ENCODE data around the gene PHF23. TPM values are rescaled to one million over a fixed set of nuclear protein-coding genes. Genes with fewer than 3 reads are reported as not detected.

PHF23 gene
- total and polyA plus RNA-seq, 2 of the 4 experiments (the other 2 are of a cell fraction), result 44.8 to 58.5 TPM

- H3K27ac ChIP-seq (ENCODE audit: insufficient read depth, low read length), result peak overlapping the region; percentile 73
- peak overlapping the region; percentile 86 for H3K23ac ChIP-seq (ENCODE audit: low read depth, low read length)
- no peak overlapping the region for H3K18ac ChIP-seq (ENCODE audit: low read depth, low read length)
- no TSS peak for BruUV-seq (replicated peaks)
- peak overlapping the region; percentile 83 for H3K56ac ChIP-seq (ENCODE audit: extremely low read depth, insufficient read depth, low read length)
- H3K27me3 ChIP-seq (ENCODE audit: control insufficient read depth, insufficient read depth, low read length), result no peaks in the 10 kb centered on the region
- POLR2A ChIA-PET (ENCODE audit: unreplicated experiment), result interaction anchor here (1.4 to 1.5 kb wide), 2 partner anchors 14 to 22 kb away, joined by 3 to 4 read pairs; partner anchors contain the start of genes DVL2 and GABARAP
- peak overlapping the region; percentile 93 for H2AK9ac ChIP-seq (replicated peaks; ENCODE audit: low read depth, low read length, poor library complexity)
- intact Hi-C loops (cut with micrococcal nuclease), result loop anchor here (2.0 kb wide), 1 partner anchor 14 kb away; the partner anchor contains the start of gene DVL2
- dilution Hi-C loops (cut with HindIII; ENCODE audit: low sequenced_read_pairs, unreplicated experiment), result no loop called here
- peak overlapping the region; percentile 83 for H2BK5ac ChIP-seq (ENCODE audit: low read depth, low read length, poor library complexity, severe bottlenecking)
- WGBS, 2 experiments (ENCODE audit: extremely low coverage in 2 of 2, insufficient read length in 1 of 2), result 47% methylated on average over 4 of the region's 11 CpGs; no CpG with 5 or more reads in 1 of the 2 experiments
- peak overlapping the region; percentile 95 for H2AFZ ChIP-seq (replicated peaks; ENCODE audit: low read length, poor library complexity)
- no peak overlapping the region for H4K5ac ChIP-seq (ENCODE audit: low read depth, low read length)
- peaks cover 19% of the 10 kb centered on the region for H3K4me1 ChIP-seq (ENCODE audit: control insufficient read depth, insufficient read depth, low read length)
- peak overlapping the region in 1 of 2 experiments; percentile 53; a peak in 3 of 4 replicates for H4K8ac ChIP-seq (ENCODE audit: low read depth in 2 of 2, low read length in 2 of 2)
- H2AK5ac ChIP-seq (ENCODE audit: low read depth, low read length), result peak overlapping the region; percentile 87
- H3K9ac ChIP-seq (ENCODE audit: low read depth, low read length), result peak overlapping the region; percentile 72
- peak; percentile 63 for DNase-seq
- H3K36me3 ChIP-seq (ENCODE audit: control insufficient read depth, insufficient read depth, low read length), result peaks cover 45% of the 10 kb centered on the region
- peak overlapping the region; percentile 22; the same call in 1 of the 2 replicates for H2BK120ac ChIP-seq (ENCODE audit: low read depth, low read length)
- no peaks in the 10 kb centered on the region for H3K9me3 ChIP-seq (ENCODE audit: control insufficient read depth, insufficient read depth, low read length)
- peak overlapping the region; percentile 66 for H3K4me3 ChIP-seq (ENCODE audit: insufficient read depth, low read depth, low read length)
- peaks cover 42% of the 10 kb centered on the region for H4K20me1 ChIP-seq (ENCODE audit: insufficient read depth, low read length)
- ATAC-seq (ENCODE audit: low read depth), result peak; percentile 6
- peaks cover 12 to 75% of the 10 kb centered on the region in 2 experiments for H3K79me1 ChIP-seq (ENCODE audit: low read depth in 1 of 2, low read length in 2 of 2)
- H4K91ac ChIP-seq (ENCODE audit: insufficient read depth, low read depth, low read length), result peak overlapping the region; percentile 43
- no peak overlapping the region for H2BK20ac ChIP-seq (ENCODE audit: low read depth, low read length)
- peak overlapping the region; percentile 81 for H3K4me2 ChIP-seq (ENCODE audit: low read depth, low read length)
- in situ Hi-C loops (cut with MboI; ENCODE audit: low sequenced_read_pairs), result no loop called here
- no peak overlapping the region for H2BK15ac ChIP-seq (ENCODE audit: low read depth, low read length)
- peaks cover 17% of the 10 kb centered on the region; the same call in 1 of the 2 replicates for H3K9me1 ChIP-seq (ENCODE audit: insufficient read depth, low read length)
- CTCF ChIA-PET, result interaction anchor here (0.6 to 1.0 kb wide), 4 partner anchors 11 to 130 kb away, joined by 3 to 5 read pairs (median 4); partner anchors contain the start of gene PHF23
- peak overlapping the region; percentile 74 for H3K14ac ChIP-seq (replicated peaks; ENCODE audit: low read depth, low read length)
- H3K4ac ChIP-seq (ENCODE audit: low read depth, low read length), result peak overlapping the region; percentile 88
- TF ChIP-seq POLR2A (IDR thresholded peaks at IDR 0.05; ENCODE audit: low read depth, low read length) (peak; percentile 15), CEBPB (IDR thresholded peaks at IDR 0.05; ENCODE audit: low read depth, low read length) (no peak), CTCF (conservative IDR thresholded peaks at IDR 0.05; ENCODE audit: low read depth, low read length) (peak; percentile 55), CHD1 (IDR thresholded peaks at IDR 0.05; ENCODE audit: low read depth, low read length) (no peak), RCOR1 (IDR thresholded peaks at IDR 0.05; ENCODE audit: insufficient replicate concordance, low read length) (no peak), ELK1 (IDR thresholded peaks at IDR 0.05; ENCODE audit: borderline replicate concordance, low read depth, low read length) (no peak), MAZ (IDR thresholded peaks at IDR 0.05; ENCODE audit: borderline replicate concordance, low read depth, low read length) (peak; percentile 50; the same call in 1 of the 2 replicates), NFE2L2 (IDR thresholded peaks at IDR 0.05; ENCODE audit: low read depth, low read length) (no peak), FOS (IDR thresholded peaks at IDR 0.05; ENCODE audit: low read depth, low read length) (no peak), RAD21 (IDR thresholded peaks at IDR 0.05; ENCODE audit: low read length) (peak; percentile 61), MXI1 (IDR thresholded peaks at IDR 0.05; ENCODE audit: borderline replicate concordance, low read depth, low read length) (no peak), USF2 (IDR thresholded peaks at IDR 0.05; ENCODE audit: low read depth, low read length) (no peak), RFX5 (IDR thresholded peaks at IDR 0.05; ENCODE audit: low read depth, low read length) (no peak), SMC3 (IDR thresholded peaks at IDR 0.05; ENCODE audit: low read depth, low read length) (peak; percentile 42)
These were observed 18.5 kb downstream of the PHF23 start for GRCh38 chr17:7220593-7221277.

Measured in IMR-90 (cell line).